HG03025 (cell line): ENCODE measurements around the gene PDE6A.
"Not testable (repeated sequence)": the region's sequence is repeated elsewhere in the genome, so short reads cannot be mapped to it uniquely, and the experiment has no call there.

Experiments
- ATAC-seq: cut with Tn5 transposase; IDR thresholded peaks from one replicate; pipeline ENCODE4 v1.9.1; 2021; ENCODE audit warnings: mild to moderate bottlenecking, moderate library complexity; ENCODE audit not compliant: unreplicated experiment, low FRiP score

The PDE6A gene

DNA sequence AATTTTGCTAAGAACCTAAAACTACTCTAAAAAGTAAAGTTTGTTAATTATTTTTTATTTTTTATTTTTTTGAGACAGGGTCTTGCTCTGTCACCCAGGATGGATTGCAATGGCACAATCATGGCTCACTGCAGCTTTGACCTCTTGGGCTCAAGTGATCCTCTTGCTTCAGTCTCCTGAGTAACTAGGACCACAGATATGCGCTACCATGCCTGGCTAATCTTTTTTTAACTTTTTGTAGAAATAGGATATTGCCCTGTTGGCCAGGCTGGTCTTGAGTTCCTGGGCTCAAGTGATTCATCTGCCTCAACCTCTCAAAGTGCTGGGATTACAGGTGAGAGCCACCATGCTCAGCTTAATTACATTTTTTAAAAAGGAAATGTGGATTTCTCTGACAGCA is 45.8 kb downstream of the PDE6A start:
- no peak for ATAC-seq

DNA sequence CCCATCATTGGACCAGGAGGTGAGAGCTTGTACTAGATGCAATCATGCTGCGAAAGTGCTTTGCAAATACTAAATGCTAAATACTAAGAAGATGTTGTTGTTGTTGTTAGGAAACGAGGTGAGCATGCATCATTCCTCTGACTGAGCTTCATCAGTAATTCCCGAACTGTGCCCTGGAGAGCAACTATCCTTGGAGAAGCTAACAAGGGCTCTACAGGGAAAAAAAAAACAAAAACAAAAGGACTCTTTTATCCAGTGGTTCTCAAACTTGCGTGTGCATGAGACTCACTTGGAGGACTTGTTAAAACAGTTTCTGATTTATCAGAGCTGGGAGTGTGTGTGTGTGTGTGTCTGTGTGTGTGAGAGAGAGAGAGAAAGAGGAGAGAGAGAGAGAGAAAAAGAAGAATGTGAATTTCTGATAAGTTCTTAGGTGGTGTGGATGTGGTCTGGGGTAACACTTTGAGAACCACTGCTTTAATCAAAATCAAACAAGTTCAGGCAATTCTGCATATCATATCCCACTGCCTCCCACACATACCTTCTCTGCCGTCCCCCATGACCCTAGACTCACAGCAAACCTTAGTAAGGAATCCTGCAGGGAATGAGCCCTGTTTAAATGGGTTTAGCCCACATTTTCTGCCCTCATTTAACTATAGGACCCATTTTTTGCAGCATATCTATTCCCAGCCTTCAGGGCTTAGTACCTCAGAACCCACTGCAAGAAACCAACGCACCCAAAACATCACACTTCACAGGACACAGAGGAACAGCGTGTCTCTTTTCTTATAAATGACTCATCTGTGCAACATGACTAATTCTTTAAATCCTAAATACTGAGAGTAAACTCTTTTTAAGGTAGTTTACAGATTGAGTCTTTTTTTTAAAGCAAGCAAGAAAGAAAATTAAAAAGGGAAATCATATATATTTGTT is 48.9 kb downstream of the PDE6A start:
- no peak for ATAC-seq

GRCh38 chr5:149894237-149894636 is 50.4 kb downstream of the PDE6A start:
- ATAC-seq = no peak

DNA sequence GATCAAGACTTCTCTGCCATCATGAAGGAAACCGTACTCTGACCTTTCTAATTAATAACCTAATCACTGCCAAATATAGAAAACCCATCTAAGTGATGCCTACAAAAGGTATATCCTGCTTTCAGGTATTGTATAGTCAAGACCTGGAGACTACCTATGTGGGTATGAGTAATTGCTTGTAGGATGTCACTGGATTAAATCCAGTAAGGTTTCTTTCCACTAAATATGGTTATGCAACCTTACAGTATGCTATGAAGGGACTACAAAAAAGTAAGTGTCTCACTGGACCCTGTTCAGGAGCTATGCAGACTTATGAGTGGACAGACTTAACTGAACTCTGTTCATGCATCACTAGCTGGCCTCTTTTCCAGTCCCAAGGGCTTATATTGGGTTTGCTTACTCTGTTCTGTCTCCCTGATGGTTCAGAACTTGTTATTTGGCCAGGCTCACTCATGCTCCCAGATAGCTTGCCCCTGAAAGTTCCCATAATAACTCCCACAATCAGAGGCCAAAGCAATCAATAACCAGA is 51.1 kb downstream of the PDE6A start:
- ATAC-seq = no peak

- ATAC-seq = no peak
These were observed 52.0 kb downstream of the PDE6A start for GRCh38 chr5:149892594-149892993.

DNA sequence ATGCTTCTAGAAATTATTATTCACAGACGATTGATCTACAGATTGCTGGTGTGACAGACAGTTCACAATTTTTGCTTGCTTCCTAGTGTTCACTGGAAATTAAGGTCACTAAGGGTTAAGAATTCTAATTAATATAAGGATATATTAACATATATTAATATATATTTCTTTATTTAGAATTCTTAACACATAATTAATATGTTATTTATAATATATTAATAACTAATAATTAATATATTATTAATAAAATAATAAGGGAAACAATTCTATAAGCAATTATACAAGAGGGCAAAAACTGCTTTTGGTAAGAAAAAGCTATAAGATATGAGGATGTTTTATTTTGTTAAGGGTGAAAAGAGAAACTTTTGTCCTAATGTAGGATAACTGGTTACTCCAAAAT is 56.3 kb downstream of the PDE6A start:
- no peak for ATAC-seq

DNA sequence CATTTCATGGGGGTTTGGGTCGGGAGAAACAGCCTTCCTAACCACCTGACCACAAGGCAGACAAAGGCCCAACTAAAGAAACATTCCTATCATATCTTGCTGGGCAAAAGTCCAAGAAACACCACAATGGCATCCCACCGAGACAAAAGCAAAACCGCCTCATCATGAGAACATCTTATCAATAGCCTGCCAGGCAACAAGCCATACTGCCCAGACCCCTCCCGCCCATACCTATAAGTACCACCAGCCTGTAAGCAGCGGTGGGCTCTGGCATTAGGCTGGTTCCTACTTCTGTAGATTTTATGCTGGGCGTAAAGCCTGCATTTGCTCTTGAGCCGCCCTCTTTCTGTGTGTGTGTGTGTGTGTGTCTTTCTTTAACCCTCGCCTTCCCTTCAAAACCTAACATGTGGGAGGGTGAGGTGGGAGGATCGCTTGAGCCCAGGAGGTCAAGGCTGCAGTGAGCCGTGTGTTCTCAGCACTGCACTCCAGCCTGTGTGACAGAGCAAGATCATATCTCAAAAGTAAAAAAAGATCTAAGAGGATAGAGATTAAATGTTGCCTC is 56.9 kb downstream of the PDE6A start:
- no peak for ATAC-seq

DNA sequence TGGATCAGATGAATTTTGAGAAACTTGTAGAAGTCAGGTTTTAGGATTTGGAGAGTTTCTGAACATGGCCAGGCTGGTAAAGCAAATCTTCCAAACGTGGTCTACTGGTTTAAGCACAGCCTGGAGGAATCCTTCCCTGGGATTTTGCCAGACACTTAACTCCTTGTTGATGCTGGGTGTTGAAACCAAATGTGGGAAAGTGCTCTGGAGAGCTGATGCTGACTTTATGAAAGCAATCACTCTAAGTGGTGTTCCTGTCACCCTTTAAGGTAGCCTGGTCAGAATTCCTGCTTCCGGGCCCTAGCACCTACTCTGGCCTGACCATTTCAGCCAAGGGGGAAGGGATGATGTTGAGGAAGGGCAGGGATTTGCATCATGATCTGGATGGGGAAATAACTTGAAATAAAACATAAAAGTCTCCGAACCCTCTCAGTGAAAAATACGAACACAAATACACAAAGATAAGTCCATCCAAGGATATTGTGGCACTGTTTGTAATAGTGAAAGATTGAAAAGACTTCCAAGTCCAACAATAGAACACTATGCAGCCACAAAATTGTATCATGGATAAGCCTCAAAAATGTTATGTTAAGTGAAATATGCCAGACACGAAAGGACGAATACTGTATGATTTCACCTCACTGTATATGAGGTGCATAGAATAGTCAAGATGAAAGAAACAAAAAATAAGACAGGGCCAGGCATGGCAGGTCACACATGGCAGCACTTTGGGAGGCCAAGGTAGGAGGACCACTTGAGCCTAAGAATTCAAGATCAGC is 57.7 kb downstream of the PDE6A start:
- ATAC-seq = no peak

DNA sequence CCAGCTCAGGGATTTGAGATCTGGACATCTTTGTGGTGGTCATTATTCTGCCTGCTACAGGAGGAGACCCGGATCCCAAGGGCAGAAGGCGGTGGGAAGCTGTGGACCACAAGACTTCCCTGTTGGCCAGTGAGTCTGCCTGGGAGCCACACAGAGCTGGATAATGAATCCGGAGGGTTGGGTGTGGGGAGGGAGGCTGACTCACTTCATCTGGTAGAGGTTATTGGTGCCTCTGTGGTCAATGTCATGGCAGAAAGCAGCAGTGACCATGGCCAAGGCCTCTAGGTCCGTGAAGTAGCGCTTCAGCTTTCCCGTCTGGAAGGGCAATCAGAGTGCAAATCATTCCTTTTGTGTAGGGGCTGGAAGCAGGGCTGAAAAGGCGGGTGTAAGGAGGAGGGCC is 58.5 kb downstream of the PDE6A start:
- ATAC-seq = no peak

DNA sequence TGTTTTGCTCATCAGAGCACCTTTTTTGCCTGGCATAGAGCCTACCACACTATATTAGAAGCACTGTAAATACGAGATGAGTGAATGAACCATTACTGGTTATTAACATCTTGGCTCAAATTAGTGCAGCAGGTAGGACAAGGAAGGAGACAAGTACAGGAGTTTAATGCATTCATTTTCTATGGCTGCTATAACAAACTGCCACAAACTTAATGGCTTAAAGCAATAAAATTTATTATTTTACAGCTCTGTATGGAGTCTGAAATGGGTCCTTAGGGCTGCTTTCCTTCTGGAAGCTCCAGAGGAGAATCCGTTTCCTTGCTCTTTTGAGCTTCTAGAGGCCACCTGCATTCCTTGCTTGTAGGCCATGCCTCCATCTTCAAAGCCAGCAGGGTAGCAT is 59.1 kb downstream of the PDE6A start:
- ATAC-seq = no peak

- ATAC-seq = no peak
These were observed 61.0 kb downstream of the PDE6A start for GRCh38 chr5:149883550-149883949.

GRCh38 chr5:149882633-149883032 is 62.0 kb downstream of the PDE6A start:
- ATAC-seq = not testable (repeated sequence)

GRCh38 chr5:149881874-149882273 is 62.7 kb downstream of the PDE6A start:
- ATAC-seq = no peak

GRCh38 chr5:149881069-149881622 is 63.4 kb downstream of the PDE6A start:
- no peak for ATAC-seq

DNA sequence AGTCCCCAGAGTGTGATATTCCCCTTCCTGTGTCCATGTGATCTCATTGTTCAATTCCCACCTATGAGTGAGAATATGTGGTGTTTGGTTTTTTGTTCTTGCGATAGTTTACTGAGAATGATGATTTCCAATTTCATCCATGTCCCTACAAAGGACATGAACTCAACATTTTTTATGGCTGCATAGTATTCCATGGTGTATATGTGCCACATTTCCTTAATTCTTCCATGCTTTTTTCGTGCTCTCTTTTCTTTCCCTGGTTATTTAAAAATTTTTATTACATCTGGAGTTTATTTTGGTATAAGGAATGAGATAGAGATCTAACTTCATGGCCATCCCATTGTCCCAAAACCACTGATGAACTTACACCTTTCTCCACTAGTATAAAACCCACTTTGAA is 65.0 kb downstream of the PDE6A start:
- not testable (repeated sequence) for ATAC-seq

DNA sequence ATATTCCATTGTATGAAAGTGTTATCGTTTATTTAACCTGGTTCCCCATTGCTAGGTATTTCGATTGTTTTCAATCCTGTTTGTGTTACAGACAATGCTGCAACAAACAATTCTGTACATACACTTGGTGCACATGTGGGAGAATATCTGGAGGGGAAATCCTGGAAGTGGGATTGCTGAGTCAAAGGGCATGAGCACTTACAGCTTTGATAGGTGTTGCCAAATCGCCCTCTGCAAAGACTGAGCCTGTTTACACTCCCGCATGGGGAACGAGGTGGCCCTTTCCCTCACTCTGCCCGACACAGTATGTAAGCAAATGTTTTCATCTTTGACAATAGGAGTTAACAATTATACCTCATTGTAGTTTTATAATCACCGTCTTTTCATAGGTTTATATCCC is 66.2 kb downstream of the PDE6A start:
- no peak for ATAC-seq

- no peak for ATAC-seq
These were observed 70.7 kb downstream of the PDE6A start for GRCh38 chr5:149873896-149874295.

- ATAC-seq = no peak
These were observed 72.1 kb downstream of the PDE6A start for GRCh38 chr5:149872351-149873040.

DNA sequence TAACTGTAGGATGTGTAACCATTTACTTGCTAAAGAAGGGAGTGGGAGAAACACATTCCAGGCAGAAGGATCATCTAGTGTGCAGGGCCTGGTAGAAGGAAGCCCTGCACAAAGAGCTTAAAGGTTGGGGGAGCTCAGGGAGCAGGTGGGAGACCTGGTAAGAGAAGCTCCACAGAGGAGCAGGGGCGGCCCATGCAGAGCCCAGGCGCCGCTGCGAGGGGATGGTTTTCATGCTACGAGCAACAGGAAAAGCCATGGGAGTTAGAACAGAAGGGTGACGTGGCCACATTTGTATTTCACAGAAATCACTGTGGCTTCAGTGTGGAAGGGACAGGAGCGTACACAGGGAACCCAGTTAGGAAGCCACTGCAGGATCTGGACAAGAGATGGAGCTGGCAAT is 73.1 kb downstream of the PDE6A start:
- ATAC-seq = no peak

DNA sequence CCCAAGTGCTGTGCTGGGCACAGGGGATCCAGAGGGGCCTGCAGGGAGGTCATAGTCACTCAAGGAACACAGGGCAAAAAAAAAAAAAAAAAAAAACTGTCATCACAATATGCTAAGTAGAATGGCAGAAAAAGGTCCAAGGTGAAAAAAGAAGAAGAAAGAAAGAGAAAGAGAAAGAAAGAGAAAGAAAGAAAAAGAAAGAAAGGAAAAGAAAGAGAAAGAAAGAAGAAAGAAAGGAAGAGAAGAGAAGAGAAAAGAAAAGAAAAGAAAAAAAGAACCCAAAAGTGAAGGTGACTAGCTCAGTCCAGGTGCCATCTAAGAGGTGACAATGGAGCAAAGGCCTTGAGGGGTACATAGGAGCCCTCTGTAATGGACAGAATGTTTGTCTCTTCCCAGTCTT is 73.9 kb downstream of the PDE6A start:
- ATAC-seq = no peak
